CD14-positive monocyte (primary cell): Measurements from ENCODE around the gene CYFIP2. TPM values are rescaled to one million over a fixed set of nuclear protein-coding genes. Genes with fewer than 3 reads are reported as not detected.
A peak's percentile ranks its signal among the peaks of the same experiment; 100 is the strongest.

Source experiments
- DNase-seq, 3 donors: peaks; one replicate each; pipeline ENCODE4 v3.0.0-alpha.2; 2011 to 2022
- H2AFZ ChIP-seq: 2 replicates; pipeline ENCODE4 v1.6.0; 2012; ENCODE audit warnings: mild to moderate bottlenecking, low read depth, low read length, inconsistent platforms; ENCODE audit not compliant: insufficient read depth, poor library complexity, severe bottlenecking
- H3K27ac ChIP-seq, 2 donors: 1 replicate in 1 of 2; 2 replicates in 1 of 2; pipeline ENCODE4 v1.5.1; 2012 to 2013; ENCODE audit warnings: low read length in 2 of 2, control low read depth in 1 of 2, inconsistent platforms in 1 of 2, low read depth in 1 of 2, mild to moderate bottlenecking in 1 of 2
- H3K27me3 ChIP-seq, 2 donors: one replicate each; pipeline versions ENCODE4 v1.6.0 to v1.6.1; 2011 to 2013; ENCODE audit warnings: low read length in 2 of 2; ENCODE audit not compliant: control insufficient read depth in 2 of 2, insufficient read depth in 2 of 2
- H3K36me3 ChIP-seq, 2 donors: replicated peaks in 1 of 2; 1 replicate in 1 of 2; 2 replicates in 1 of 2; pipeline versions ENCODE4 v1.5.1 to v1.6.1; 2012 to 2013; ENCODE audit warnings: low read length in 2 of 2, control low read depth in 1 of 2, inconsistent platforms in 1 of 2, mild to moderate bottlenecking in 1 of 2; ENCODE audit not compliant: insufficient read depth in 2 of 2, control insufficient read depth in 1 of 2
- H3K4me1 ChIP-seq, 2 donors: 1 replicate in 1 of 2; 2 replicates in 1 of 2; pipeline versions ENCODE4 v1.5.1 to v1.6.1; 2012 to 2013; ENCODE audit warnings: low read length in 2 of 2, control low read depth in 1 of 2, inconsistent platforms in 1 of 2, mild to moderate bottlenecking in 1 of 2, moderate library complexity in 1 of 2; ENCODE audit not compliant: insufficient read depth in 2 of 2, control insufficient read depth in 1 of 2
- H3K4me2 ChIP-seq: replicated peaks from 2 replicates; pipeline ENCODE3; 2012; ENCODE audit warnings: low read length, moderate library complexity, mild to moderate bottlenecking; ENCODE audit not compliant: poor library complexity, severe bottlenecking; ENCODE audit errors: extremely low read depth
- H3K4me3 ChIP-seq, 3 experiments: fragments of 200-600 bp in 1 of 3; sonication (generic) in 1 of 3; replicated peaks in 1 of 3; 1 replicate in 2 of 3; 2 replicates in 1 of 3; pipeline ENCODE4 v1.5.1; 2011 to 2013; ENCODE audit warnings: low read length in 3 of 3, mild to moderate bottlenecking in 3 of 3, control low read depth in 2 of 3, low read depth in 2 of 3, inconsistent platforms in 1 of 3, moderate library complexity in 1 of 3
- H3K79me2 ChIP-seq: 2 replicates; pipeline ENCODE4 v1.6.0; 2012; ENCODE audit warnings: mild to moderate bottlenecking, control low read depth, inconsistent platforms, low read length, moderate library complexity; ENCODE audit not compliant: insufficient read depth
- H3K9ac ChIP-seq: 2 replicates; pipeline ENCODE4 v1.6.0; 2017; ENCODE audit warnings: low read length, mild to moderate bottlenecking; ENCODE audit not compliant: insufficient read depth, poor library complexity, severe bottlenecking
- H3K9me3 ChIP-seq, 2 donors: replicated peaks in 1 of 2; 1 replicate in 1 of 2; 2 replicates in 1 of 2; pipeline versions ENCODE4 v1.5.1 to v1.6.1; 2012 to 2013; ENCODE audit warnings: low read length in 2 of 2, control low read depth in 1 of 2; ENCODE audit not compliant: control insufficient read depth in 1 of 2, insufficient read depth in 1 of 2
- H4K20me1 ChIP-seq: 2 replicates; pipeline ENCODE4 v1.6.0; 2012; ENCODE audit warnings: mild to moderate bottlenecking, low read length, control low read depth, moderate library complexity; ENCODE audit not compliant: insufficient read depth
- H3K27ac Mint-ChIP-seq, 7 donors: one replicate each; pipeline ENCODE4 v1.8.0; 2020; ENCODE audit warnings: mild to moderate bottlenecking in 7 of 7, mixed read lengths in 7 of 7, moderate library complexity in 6 of 7, inconsistent platforms in 2 of 7
- H3K27me3 Mint-ChIP-seq, 3 donors: one replicate each; pipeline ENCODE4 v1.8.0; 2021 to 2022; ENCODE audit warnings: low read depth in 3 of 3, mild to moderate bottlenecking in 3 of 3, mixed read lengths in 3 of 3, moderate library complexity in 3 of 3, inconsistent platforms in 1 of 3
- H3K36me3 Mint-ChIP-seq, 2 donors: one replicate each; pipeline ENCODE4 v1.8.0; 2020; ENCODE audit warnings: mixed read lengths in 2 of 2, inconsistent platforms in 1 of 2, mild to moderate bottlenecking in 1 of 2
- H3K4me1 Mint-ChIP-seq: one replicate; pipeline ENCODE4 v1.8.0; 2020; ENCODE audit warnings: mild to moderate bottlenecking, mixed read lengths
- H3K4me3 Mint-ChIP-seq, 2 donors: one replicate each; pipeline ENCODE4 v1.8.0; 2020; ENCODE audit warnings: mild to moderate bottlenecking in 2 of 2, mixed read lengths in 2 of 2, moderate library complexity in 1 of 2
- H3K9me3 Mint-ChIP-seq, 7 donors: one replicate each; pipeline ENCODE4 v1.8.0; 2020 to 2022; ENCODE audit warnings: mixed read lengths in 7 of 7, mild to moderate bottlenecking in 6 of 7, moderate library complexity in 6 of 7, inconsistent platforms in 2 of 7
- CTCF ChIP-seq: fragments of 200-600 bp; IDR thresholded peaks from one replicate; pipeline ENCODE4 v1.8.0; 2022; ENCODE audit warnings: antibody characterized with exemption, mild to moderate bottlenecking
- WGBS: methylation state at CpG from one replicate; pipeline ENCODE4 v1.1.5; 2013; ENCODE audit warnings: missing lambda C conversion rate; ENCODE audit not compliant: insufficient coverage; 5-methylcytosine and 5-hydroxymethylcytosine counted together
- intact Hi-C, 2 donors: fragments of 100-400 bp; cut with micrococcal nuclease; formaldehyde crosslinking; loops; one replicate each; pipeline versions ENCODE4 v1.15.0 to v1.15.1; 2023
- polyA plus RNA-seq, 3 donors: library from polyadenylated mRNA; depleted of rRNA in 1 of 3; unstranded in 2 of 3; stranded (reverse) in 1 of 3; fragments of 300-500 nt in 2 of 3; fragments of >200 nt in 1 of 3; fragmentation: Illumina TruSeq in 2 of 3; gene quantifications; 1 replicate in 2 of 3; 2 replicates in 1 of 3; pipeline ENCODE4 v1.2.3, GENCODE V29; 2012 to 2021

Gene CYFIP2
- polyA plus RNA-seq, 3 donors: 33.6 to 45.6 (median 36.0) TPM

DNA sequence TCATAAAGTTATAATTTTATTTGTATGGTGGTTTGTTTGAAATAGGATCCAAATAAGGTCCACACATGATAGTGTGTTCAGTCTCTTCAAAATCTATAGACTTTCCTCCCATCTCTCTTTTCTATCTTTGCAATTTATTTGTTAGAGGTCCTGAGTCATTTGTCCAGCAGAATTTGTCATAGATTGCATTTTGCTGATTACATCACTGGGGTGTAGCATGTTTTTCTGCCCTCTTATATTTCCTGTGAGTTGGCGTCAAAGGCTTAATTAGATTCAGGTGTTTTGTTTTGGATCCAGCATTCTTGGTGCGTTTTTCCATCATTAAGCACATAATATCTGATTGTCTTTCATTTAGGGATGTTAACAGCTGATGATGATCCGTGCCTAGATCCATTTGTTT is 15.0 kb downstream of the CYFIP2 start:
- intact Hi-C loops: no loop called here
- Histone ChIP-seq H3K4me1 (peaks cover 21 to 32% of the 10 kb centered on the region in 2 donors), H3K4me3 (no peak overlapping the region), H3K9me3 (no peaks in the 10 kb centered on the region), H4K20me1 (peaks cover 23% of the 10 kb centered on the region), H3K36me3 (peaks cover 5 to 11% of the 10 kb centered on the region in 2 donors), H2AFZ (no peak overlapping the region), H3K4me2 (no peak overlapping the region), H3K79me2 (peaks cover 37% of the 10 kb centered on the region), H3K27me3 (no peaks in the 10 kb centered on the region), H3K9ac (no peak overlapping the region), H3K27ac (peak overlapping the region in 1 of 2 donors; percentile 39)
- Mint-ChIP-seq H3K36me3 (peaks cover 5 to 8% of the 10 kb centered on the region in 2 donors), H3K4me1 (peaks cover 27% of the 10 kb centered on the region), H3K4me3 (no peak overlapping the region), H3K9me3 (no peaks in the 10 kb centered on the region), H3K27ac (peak overlapping the region in 4 of 7 donors; percentile 35 to 75 (median 65)), H3K27me3 (no peaks in the 10 kb centered on the region)
- DNase-seq: peak; percentile 56 to 72 (median 57)
- WGBS: no CpG with 5 or more reads among the region's 3 CpGs
- no peak for TF ChIP-seq CTCF

DNA sequence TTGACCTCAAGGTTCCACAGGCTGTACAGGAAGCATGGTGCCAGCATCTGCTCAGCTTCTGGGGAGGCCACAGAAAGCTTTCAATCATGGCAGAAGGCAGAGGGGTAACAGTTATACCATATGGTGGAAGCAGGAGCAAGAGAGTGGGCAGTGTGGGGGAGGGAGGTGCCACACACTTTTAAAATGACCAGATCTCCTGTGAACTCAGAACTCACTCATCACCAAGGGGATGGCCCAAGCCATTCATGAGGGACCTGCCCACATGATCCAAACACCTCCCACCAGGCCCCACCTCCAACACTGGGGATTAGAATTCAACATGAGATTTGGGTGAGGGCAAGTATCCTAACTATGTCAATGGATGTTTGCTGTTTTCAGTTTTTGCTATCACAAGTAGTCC is 16.2 kb downstream of the CYFIP2 start:
- no peak overlapping the region for H3K4me3 ChIP-seq
- no peaks in the 10 kb centered on the region for H3K9me3 ChIP-seq
- H3K4me1 ChIP-seq: peaks cover 21 to 32% of the 10 kb centered on the region in 2 donors
- Mint-ChIP-seq H3K36me3 (peaks cover 12 to 15% of the 10 kb centered on the region in 2 donors), H3K4me3 (no peak overlapping the region), H3K4me1 (peaks cover 27% of the 10 kb centered on the region), H3K27me3 (no peaks in the 10 kb centered on the region), H3K27ac (peak overlapping the region in 2 of 7 donors; percentile 22 to 79), H3K9me3 (no peaks in the 10 kb centered on the region)
- no peaks in the 10 kb centered on the region for H3K27me3 ChIP-seq
- H3K79me2 ChIP-seq: peaks cover 27% of the 10 kb centered on the region
- no peak for TF ChIP-seq CTCF
- peaks cover 23% of the 10 kb centered on the region for H4K20me1 ChIP-seq
- H2AFZ ChIP-seq: no peak overlapping the region
- H3K4me2 ChIP-seq: no peak overlapping the region
- no peak for DNase-seq
- H3K36me3 ChIP-seq: peaks cover 12 to 19% of the 10 kb centered on the region in 2 donors
- no peak overlapping the region for H3K27ac ChIP-seq
- no peak overlapping the region for H3K9ac ChIP-seq
- intact Hi-C loops: no loop called here
